ENCODE measurements around the gene TRABD2B.

The TRABD2B gene

GRCh38 chr1:47774986-47775834 is 222.0 kb downstream of the TRABD2B start:
- no peak for DNase-seq (ENCODE audit: low read depth in 3 of 3)

DNA sequence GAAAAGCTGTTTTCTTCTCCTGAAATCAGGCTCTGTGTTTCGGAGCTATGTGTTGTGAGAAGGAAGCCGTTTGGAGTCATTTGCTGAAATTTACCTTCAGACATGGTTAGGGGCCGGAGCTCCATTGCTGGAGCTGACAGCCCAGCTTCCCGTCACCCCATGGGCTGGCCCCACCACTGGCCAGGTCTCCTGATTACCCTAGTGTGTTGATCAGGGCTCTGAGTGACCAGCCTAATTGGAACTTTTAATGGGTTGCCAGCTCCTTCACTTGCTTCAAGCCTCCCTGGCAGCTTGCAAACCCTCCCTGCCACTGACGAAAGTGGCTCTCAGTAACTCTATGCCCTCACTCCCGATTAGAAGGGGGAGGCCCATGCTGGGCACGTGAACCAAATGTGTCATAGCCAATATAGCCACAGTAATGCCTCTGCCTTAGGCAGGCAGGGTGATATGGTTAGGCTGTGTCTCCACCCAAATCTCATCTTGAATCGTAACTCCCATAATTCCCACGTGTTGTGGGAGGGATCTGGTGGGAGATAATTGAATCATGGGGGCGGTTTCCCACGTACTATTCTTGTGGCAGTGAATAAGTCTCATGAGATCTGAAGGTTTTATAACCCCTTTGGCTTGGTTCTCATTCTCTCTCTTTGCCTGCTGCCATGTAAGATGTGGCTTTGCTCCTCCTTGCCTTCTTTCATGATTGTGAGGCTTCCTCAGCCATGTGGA is 224.1 kb downstream of the TRABD2B start:
- no peak for DNase-seq (ENCODE audit: low read depth in 3 of 3)

GRCh38 chr1:47772281-47772680 is 224.9 kb downstream of the TRABD2B start:
- DNase-seq (ENCODE audit: low read depth in 3 of 3) = no peak

DNA sequence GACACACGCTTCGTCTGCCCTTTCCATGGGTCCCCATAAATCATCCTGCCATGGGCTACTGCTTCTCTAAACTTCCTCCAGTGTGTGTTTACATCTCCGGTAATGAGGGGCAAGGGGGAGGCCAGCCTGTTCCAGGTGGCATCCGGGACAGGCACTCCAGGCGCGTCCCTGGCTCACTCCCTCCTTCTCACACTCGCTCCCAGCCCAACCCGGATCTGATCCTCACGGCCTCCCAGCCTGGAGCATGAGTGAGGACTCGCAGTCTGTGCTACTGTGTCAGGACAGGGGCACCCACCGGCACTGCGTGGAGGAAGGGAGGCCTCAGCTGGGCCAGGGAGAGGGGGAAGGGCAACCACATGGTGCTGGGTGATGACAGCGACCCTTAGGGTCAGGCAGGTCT is 225.4 kb downstream of the TRABD2B start:
- no peak for DNase-seq (ENCODE audit: low read depth in 3 of 3)

- DNase-seq (ENCODE audit: low read depth in 3 of 3) = no peak
Observed at GRCh38 chr1:47769983-47770382, 227.2 kb downstream of the TRABD2B start.

DNA sequence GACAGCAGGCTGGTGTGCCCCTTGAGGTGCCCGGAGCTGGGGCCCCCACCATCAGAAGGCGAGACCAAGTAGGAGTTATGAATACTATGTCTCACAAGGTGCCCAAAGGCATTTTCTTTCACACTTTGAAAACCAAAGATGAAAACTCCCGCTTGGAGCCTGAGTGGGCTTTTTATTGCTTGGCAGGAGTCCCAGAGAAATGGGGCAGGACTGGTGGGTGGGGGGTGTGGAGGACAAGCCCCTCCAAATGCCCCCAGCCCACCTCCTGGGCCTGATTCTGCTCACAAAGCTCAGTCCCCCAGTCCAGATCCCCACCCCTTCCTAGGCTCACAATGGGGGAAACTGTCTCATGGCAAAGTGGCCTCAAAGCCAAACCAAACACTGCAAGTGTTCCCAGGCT is 227.9 kb downstream of the TRABD2B start:
- DNase-seq (ENCODE audit: low read depth in 3 of 3) = no peak

- no peak for DNase-seq (ENCODE audit: low read depth in 3 of 3)
Observed at GRCh38 chr1:47767741-47768100, 229.5 kb downstream of the TRABD2B start.

GRCh38 chr1:47766832-47767740 is 230.1 kb downstream of the TRABD2B start:
- no peak for DNase-seq (ENCODE audit: low read depth in 3 of 3)

GRCh38 chr1:47765742-47766485 is 231.3 kb downstream of the TRABD2B start:
- DNase-seq (ENCODE audit: low read depth in 3 of 3) = no peak

- DNase-seq (ENCODE audit: low read depth in 3 of 3) = no peak
Observed at GRCh38 chr1:47765236-47765635, 231.9 kb downstream of the TRABD2B start.

DNA sequence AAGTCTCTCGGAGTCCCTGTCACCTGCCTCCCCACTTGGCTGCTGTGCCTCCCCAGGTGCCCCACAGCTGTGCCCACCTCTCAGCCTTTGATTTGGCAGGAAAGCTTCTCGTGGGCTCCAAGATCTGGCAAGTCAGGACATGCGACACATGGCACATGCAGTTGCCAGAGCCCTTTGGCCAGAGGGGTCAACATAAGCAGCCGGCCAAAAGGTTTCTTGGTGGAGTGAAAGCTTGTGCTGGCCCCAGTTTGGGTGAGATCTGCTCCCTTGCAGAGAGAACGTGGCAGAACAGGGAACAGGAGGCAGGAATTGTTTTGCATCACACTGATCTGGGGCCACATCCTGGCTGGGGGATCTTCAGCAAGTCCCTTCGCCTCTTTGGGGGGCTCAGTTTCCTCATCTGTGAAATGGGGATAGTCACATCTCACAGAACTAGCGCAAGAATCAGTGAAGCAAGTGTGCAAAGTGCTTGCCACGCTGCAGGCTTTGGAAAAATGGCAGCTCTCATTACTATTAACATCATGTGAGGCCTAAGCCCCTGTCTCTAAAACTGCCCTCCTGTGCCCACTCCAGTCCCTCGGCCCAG is 232.6 kb downstream of the TRABD2B start:
- no peak for DNase-seq (ENCODE audit: low read depth in 3 of 3)

- no peak for DNase-seq (ENCODE audit: low read depth in 3 of 3)
Observed at GRCh38 chr1:47763591-47764171, 233.5 kb downstream of the TRABD2B start.

GRCh38 chr1:47761974-47762373 is 235.2 kb downstream of the TRABD2B start:
- DNase-seq (ENCODE audit: low read depth in 3 of 3) = no peak

DNA sequence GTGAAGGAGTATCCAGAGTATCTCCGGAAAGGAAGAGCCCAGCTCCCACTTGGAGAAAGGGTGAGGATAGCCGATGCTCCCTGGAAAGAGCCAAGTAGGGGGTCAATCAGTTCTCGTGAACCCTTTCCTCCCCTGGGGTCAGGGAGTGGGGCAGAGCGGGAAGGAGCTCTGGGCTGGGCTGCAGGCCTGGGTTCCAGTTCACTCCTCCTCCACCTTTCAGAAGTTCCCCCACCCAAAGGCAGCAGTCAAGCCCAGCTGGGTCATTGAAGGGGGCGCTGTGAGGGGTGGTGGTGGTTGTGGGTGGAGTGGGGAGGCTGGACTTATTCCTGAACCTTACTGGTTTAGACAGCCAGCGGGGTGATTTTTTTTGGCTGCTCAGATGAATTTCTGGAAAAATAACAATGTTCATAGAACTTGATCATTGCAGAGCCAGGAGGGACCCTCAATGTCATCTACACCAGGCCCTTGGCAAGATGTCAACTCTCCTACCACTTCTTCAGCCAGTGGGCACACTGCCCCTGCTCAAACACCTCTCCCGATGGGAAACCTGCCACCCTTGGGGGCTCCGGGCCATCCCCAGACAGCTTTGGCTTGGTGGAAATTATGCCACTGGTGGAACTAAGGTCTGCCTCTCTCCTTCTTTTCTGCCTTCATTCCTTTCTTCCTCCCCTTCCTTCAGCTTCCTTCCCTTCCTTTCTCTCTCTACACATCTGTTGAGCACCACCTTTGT is 235.8 kb downstream of the TRABD2B start:
- DNase-seq (ENCODE audit: low read depth in 3 of 3) = no peak

GRCh38 chr1:47759936-47760629 is 237.1 kb downstream of the TRABD2B start:
- no peak for DNase-seq (ENCODE audit: low read depth in 3 of 3)

DNA sequence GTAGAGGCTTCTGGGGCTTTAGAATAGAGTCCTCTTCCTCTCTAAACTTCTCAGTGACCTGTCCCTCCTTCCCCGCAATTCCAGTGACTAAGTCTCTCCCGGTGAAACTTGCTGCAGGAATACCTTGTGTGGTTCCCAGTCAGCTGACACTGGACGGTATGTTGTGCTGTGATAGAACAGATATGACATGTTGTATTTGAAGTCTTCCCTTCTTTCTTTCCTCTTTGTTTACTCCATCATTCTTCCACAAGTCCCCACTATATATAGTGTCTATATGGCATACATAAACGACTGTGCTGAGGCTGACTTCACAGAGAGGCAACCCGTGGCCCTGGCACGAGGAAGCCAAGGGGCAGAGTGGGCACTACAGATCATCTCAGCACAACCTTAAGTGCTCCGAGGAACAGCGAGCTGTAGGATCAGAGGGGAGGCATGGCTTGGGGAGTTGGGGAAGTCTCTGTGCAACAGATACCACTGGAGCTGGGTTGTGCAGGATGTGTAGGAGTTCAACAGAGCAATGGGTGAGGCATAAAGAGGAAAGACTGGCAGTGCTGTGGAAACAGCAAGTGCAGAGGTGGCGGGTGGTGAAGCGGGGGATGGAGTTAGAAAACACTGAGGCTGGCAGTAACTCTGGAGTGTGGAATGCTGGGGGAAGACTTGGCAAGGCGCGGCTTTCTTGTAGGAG is 237.8 kb downstream of the TRABD2B start:
- no peak for DNase-seq (ENCODE audit: low read depth in 3 of 3)

DNA sequence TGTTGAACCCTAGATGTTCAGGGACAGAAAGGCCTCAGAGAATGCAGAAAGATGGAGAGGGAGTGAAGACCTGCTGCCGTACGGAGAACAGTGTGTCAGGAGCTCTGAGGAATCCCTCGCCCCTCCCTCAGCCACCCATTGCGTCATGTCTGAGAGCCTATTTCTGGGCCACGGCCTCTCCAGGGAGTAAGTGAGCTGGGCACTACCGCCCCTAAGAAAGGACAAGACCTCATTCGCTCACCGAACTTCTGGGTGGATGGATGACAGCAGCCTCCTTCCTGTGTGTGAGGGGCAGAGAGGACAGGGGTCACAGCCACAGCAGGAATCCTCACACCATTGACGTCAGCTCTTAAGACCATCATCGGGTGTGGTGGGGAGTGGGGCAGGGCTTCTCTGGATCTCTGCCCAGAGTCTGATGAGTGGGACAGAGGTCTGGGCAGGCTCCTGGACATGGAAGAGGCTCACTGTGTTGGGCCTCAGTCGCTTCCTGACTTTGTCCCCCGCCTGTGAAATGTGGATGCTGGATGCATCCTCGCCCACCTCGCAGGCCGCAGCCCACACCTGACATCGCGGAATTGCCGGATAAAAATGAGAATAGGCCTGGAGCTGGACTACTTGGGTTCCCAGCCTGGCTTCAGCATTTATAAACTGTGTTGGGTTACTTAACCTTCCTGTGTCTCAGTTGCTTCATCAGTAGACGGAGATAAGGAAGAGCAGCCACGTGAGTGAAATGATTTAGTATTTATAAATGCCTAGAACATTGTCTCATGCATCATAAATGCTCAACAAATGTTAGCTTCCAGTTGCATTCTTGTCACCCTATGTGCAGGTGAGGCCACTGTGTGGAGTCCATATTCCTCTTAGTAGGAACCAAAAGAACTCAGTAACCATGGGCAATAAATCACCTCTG is 238.6 kb downstream of the TRABD2B start:
- DNase-seq (ENCODE audit: low read depth in 3 of 3) = no peak
